ENCODE results near the gene EVC2. TPM values are rescaled to one million over a fixed set of nuclear protein-coding genes. Genes with fewer than 3 reads are reported as not detected.

The EVC2 gene
- total RNA-seq, 1 donor from 2014 or later, result 0.75 TPM

- ATAC-seq (no peak), DNase-seq (ENCODE audit: low spot score) (no peak)
These were observed 7.0 kb upstream of the EVC2 start for GRCh38 chr4:5715357-5715756.

GRCh38 chr4:5713861-5714260 is 5.5 kb upstream of the EVC2 start:
- ATAC-seq (no peak), DNase-seq (ENCODE audit: low spot score) (no peak)

GRCh38 chr4:5712931-5713330 is 4.6 kb upstream of the EVC2 start:
- no peak for DNase-seq (ENCODE audit: low spot score)
- ATAC-seq, result no peak

- DNase-seq (ENCODE audit: low spot score), result no peak
- no peak for ATAC-seq
These were observed 4.2 kb upstream of the EVC2 start for GRCh38 chr4:5712517-5712916.

GRCh38 chr4:5711479-5712184 is 3.3 kb upstream of the EVC2 start:
- DNase-seq (ENCODE audit: low spot score), result no peak
- ATAC-seq, result peak; percentile 13

- ATAC-seq, result peak; percentile 77
- peak; percentile 66 for DNase-seq (ENCODE audit: low spot score)
These were observed 2.7 kb upstream of the EVC2 start, which contains the start of gene EVC for GRCh38 chr4:5710961-5711478. TSS of gene EVC (plus strand) at chr4:5711201. CDS start at chr4:5711381, 180 bp downstream.

GRCh38 chr4:5710065-5710960 is 2.0 kb upstream of the EVC2 start:
- DNase-seq (ENCODE audit: low spot score) (no peak), ATAC-seq (peak; percentile 41)

- no peak for ATAC-seq
These were observed 832 bp upstream of the EVC2 start for GRCh38 chr4:5709207-5709575.

GRCh38 chr4:5707778-5708448 is 446 bp downstream of the EVC2 start:
- no peak for DNase-seq (ENCODE audit: low spot score)

More at GRCh38 chr4:5709207-5709575, 832 bp upstream of the EVC2 start:
- no peak for DNase-seq (ENCODE audit: low spot score)

GRCh38 chr4:5707366-5707765 is 993 bp downstream of the EVC2 start:
- DNase-seq (ENCODE audit: low spot score), result no peak
- ATAC-seq, result no peak

More at GRCh38 chr4:5707778-5708448, 446 bp downstream of the EVC2 start:
- peak; percentile 10 for ATAC-seq

GRCh38 chr4:5706486-5707290 is 1.7 kb downstream of the EVC2 start:
- ATAC-seq (no peak), DNase-seq (ENCODE audit: low spot score) (no peak)

- ATAC-seq, result no peak
- DNase-seq (ENCODE audit: low spot score), result no peak
These were observed 2.6 kb downstream of the EVC2 start for GRCh38 chr4:5705647-5706320.

- ATAC-seq (no peak), DNase-seq (ENCODE audit: low spot score) (no peak)
These were observed 4.1 kb downstream of the EVC2 start for GRCh38 chr4:5704276-5704675.

GRCh38 chr4:5703831-5704230 is 4.5 kb downstream of the EVC2 start:
- ATAC-seq (no peak), DNase-seq (ENCODE audit: low spot score) (no peak)

GRCh38 chr4:5701971-5702370 is 6.4 kb downstream of the EVC2 start:
- ATAC-seq (no peak), DNase-seq (ENCODE audit: low spot score) (no peak)

- DNase-seq (ENCODE audit: low spot score) (no peak), ATAC-seq (no peak)
These were observed 7.9 kb downstream of the EVC2 start for GRCh38 chr4:5700459-5700858.

- no peak for DNase-seq (ENCODE audit: low spot score)
- ATAC-seq, result no peak
These were observed 12.0 kb downstream of the EVC2 start for GRCh38 chr4:5696341-5696740.

GRCh38 chr4:5693871-5694270 is 14.5 kb downstream of the EVC2 start:
- ATAC-seq (no peak), DNase-seq (ENCODE audit: low spot score) (no peak)

GRCh38 chr4:5691491-5692132 is 16.7 kb downstream of the EVC2 start:
- no peak for DNase-seq (ENCODE audit: low spot score)
- no peak for ATAC-seq

Data from left lobe of liver (tissue), 2 donors.